SH-SY5Y (cell line): ENCODE data around the gene RSPO1.

Experiments used
- GATA2 ChIP-seq: IDR thresholded peaks from 2 replicates; pipeline ENCODE4 v1.6.1; 2011; ENCODE audit warnings: mild to moderate bottlenecking, low read depth, low read length
- GATA3 ChIP-seq: IDR thresholded peaks from 2 replicates; pipeline ENCODE4 v1.6.1; 2011; ENCODE audit warnings: low read depth, mild to moderate bottlenecking, low read length, moderate library complexity

DNA sequence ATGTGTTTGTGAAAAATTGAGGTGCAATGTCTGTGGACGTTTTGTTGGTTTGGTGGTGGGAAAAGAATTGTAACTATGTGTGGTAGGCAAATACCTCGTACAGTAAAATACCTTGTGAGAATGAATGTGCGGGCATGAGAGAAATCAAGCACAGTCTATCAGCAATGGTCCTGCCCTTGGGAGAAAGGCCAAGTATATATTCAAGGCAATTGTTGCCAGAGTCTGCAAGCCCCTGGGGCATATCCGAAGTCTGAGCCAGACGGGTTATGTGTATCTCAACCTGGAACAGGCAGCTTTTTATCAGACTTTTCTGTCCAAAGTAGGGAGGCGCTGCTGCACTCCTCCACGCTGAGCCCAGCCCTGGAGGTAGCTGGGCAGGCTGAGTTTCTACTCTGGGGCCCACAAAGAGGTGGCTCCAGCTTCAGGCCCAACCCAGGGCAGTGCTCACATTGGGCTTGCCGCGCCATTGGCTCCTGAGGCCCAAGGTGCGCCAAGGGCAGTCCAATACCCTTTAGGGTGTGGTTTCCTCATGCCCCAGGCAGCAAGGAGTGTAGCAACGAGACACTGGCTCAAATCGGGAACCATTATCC lies 29.5 kb downstream of the RSPO1 start:
- TF ChIP-seq GATA2: no peak
- TF ChIP-seq GATA3: no peak
